Measurements from ENCODE around the gene GRHPR.
"Not testable (repeated sequence)": the region's sequence is repeated elsewhere in the genome, so short reads cannot be mapped to it uniquely, and the experiment has no call there.

The GRHPR gene

DNA sequence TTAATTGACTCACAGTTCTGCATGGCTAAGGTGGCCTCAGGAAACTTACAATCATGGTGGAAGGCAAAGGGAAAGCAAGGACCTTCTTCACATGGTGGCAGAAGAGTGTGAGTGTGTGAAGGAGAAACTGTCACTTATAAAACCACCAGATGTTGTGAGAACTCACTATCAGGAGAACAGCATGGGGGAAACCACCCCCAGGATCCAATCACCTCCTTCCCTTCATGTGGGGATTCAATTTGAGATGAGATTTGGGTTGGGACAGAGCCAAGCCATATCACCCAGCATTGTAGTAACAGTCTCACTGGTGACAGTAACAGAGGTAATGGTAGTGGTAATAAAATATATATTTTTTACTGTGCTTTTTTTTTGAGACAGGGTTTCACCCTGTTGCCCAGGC, 24.6 kb downstream of the GRHPR start:
- no peak for DNase-seq
- no peak for ATAC-seq

GRCh38 chr9:37449862-37450632, 27.6 kb downstream of the GRHPR start:
- DNase-seq (no peak), ATAC-seq (no peak)

DNA sequence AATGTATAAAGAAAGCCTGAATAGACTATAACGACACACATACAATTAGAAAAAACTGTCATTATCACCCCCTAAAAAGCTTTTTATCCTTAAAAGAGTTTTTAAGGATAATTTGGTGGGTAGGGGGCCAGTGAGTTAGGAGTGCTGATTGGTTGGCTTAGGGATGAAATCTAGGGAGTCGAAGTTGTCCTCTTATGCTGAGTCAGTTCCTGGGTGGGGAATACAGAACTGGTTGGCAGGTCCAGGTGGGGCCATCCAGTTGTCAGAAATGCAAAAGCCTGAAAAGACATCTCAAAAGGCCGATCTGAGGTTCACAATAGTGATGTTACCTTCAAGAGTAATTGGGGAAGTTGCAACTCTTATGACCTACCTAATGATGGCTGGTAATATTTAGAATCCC, 29.1 kb downstream of the GRHPR start:
- ATAC-seq, result no peak
- no peak for DNase-seq

DNA sequence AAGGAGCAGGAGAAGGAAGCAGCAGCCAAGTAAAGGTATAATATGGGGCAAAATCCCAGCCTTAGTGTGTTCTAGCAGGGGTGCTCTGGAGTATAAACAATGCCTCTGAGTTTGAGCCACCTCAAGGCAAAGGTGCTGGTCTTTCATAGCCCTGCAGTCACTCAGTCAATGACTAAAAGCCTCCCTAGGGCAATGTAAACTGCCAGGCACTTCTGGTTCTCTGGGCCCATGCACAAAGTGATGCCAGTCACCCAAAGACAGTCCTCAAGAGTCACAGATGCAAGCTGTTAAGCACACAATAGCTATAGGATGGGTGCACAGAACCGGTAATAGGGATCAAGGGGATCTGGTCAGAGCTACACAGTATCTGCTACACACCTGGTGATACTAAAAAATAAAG, 30.1 kb downstream of the GRHPR start:
- DNase-seq, result no peak
- ATAC-seq, result peak; percentile 20

DNA sequence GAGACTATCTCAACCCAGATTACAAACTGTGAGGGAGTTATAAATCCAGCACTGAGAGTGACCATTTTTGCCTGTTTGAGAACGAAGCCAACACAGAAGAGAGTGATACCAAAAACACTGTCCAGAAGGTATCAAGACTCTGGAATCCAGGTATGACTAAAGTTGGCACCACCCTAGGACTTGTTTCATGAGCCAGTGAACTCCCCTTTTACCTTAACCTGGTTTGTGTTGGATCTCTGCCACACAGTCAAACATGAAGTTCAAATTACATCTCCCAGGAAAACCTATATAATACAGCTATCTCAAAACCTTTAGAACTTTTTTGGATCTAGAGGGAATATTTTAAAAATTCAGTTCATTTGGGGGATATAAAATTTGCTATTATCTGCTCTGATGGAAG, 31.3 kb downstream of the GRHPR start:
- no peak for DNase-seq
- ATAC-seq, result no peak

DNA sequence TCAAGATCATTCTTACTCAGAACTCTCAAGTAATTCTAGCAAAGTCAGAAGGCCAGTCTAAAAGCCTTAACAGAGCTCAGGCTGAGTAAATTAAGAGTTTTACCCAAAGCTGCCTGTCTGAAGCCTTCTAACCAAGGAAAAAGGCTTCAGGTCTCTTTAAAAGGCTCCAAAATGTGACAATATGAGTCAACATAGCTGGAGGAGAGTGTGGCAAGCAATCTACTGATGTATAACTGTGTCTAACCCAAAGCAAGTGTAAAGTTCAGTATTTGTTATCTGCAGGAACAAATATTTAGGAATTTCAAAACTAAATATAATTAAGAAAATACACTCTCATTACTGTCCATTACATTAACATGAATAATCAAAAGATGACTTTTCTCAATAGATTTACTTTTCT, 31.7 kb downstream of the GRHPR start:
- no peak for DNase-seq
- ATAC-seq, result no peak

GRCh38 chr9:37455884-37456647, 33.6 kb downstream of the GRHPR start:
- ATAC-seq (no peak), DNase-seq (no peak)

- DNase-seq (no peak), ATAC-seq (no peak)
These were observed 34.3 kb downstream of the GRHPR start for GRCh38 chr9:37456817-37457216.

- ATAC-seq, result no peak
- DNase-seq, result no peak
These were observed 41.5 kb downstream of the GRHPR start for GRCh38 chr9:37464006-37464405.

GRCh38 chr9:37464426-37465248, 42.1 kb downstream of the GRHPR start:
- ATAC-seq (peak; percentile 63), DNase-seq (peak; percentile 73)

GRCh38 chr9:37465249-37466036, 42.9 kb downstream of the GRHPR start, which contains the start of gene ZBTB5:
ZBTB5 (minus strand) TSS chr9:37465450; CDS start chr9:37442551, 22,899 bp downstream.
- peak; percentile 99 for DNase-seq
- ATAC-seq, result peak; percentile 82

DNA sequence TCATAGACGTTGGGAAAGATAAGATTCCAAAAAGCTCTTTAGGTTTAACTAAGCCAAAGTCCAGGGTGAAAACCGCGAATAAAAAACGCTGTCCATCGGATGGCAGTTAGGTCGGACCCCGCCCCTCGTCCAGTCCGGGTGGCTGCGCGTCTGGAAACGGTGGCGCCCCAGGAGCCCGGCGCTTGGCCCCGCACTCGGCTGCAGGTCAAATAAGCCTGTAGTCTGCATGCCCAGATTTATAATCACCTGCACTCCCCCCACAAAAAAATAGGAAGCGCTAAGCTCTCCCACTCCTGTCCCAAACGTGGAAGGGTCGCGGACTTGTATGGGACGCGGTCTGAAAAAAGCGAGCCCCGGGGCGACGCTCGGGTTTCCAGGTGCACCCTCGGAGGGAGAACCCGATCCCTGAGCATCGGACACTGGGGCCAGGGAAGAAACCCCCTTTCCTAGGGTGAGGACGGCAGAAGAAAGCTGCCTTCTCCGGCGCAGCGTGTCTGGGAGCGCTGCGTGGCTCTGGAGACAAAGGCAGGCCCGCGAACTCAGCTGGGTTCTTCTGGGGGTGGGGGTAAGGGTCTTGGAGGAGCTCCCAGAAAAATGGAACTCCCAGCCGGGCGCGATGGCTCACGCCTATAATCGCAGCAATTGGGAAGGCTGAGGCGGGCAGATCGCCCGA, 43.7 kb downstream of the GRHPR start:
- peak; percentile 48 for DNase-seq
- ATAC-seq, result no peak

- not testable (repeated sequence) for ATAC-seq, DNase-seq
These were observed 45.0 kb downstream of the GRHPR start for GRCh38 chr9:37467530-37467929.

DNA sequence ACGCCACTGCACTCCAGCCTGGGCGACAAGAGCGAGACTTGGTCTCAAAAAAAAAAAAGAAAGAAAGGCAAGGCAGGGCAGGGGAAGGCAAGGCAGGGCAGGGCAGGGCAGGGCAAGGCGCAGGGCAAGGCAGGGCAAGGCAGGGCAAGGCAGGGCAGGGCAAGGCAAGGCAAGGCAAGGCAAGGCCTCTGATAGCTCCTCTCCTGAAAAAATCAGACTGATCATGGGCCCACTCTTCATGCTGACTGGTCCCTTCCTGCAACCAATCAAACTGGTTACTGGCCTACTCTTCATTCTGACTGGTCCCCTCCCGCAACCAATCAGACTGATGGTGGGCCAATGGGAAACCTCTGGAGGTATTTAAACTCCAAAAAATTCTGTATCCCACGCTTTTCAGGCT, 46.1 kb downstream of the GRHPR start:
- DNase-seq, result no peak
- no peak for ATAC-seq

DNA sequence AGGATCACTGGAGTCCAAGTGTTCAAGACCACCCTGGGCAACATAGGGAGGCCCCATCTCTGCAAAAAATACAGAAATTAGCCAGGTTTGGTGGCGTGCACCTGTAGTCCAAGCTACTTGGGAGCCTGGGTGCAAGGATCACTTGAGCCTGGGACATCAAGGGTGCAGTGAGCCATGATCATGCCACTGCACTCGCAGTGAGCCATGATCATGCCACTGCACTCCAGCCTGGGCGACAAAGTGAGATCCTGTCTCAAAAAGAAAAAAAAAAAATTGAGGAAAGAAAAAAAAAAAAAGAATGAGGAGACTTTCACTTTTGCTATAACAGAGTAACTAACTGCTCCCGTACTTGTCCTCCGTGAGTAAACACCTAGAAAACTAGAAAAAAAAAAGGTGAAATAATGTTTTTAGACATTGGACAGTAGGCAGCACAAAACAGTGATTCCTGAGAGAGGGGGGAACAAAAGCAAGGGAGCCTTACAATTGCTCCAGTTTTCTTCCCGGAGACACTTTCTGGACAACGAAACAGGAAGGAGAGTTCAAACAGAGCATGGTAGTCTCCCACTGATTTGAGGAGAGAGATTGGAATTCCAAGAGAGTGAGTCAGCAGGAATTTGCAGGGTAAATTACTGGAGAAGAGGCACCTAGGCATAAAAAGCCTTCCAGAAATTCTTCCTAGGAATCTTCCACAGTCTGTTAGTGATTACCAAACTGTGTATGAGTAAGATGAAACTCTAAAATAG, 49.6 kb downstream of the GRHPR start:
- DNase-seq (no peak), ATAC-seq (no peak)

GRCh38 chr9:37473982-37474381, 51.5 kb downstream of the GRHPR start:
- not testable (repeated sequence) for ATAC-seq, DNase-seq

DNA sequence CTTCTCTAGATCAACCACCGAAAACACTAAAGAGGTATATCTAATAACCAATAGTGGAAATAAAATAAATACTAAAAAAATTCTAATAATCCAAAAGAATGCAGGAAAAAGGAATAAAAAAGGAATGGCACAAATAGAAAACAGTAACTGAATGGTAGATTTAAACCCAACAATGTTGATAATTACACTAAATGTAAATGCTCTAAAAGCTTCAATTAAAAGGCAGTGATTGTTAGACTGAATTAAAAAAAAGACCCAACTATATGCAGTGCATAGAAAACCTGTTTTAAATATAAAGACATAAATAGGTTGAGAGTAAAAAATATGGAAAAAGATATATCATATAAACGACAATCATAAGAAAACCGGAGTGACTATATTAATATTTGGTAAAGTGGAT, 51.9 kb downstream of the GRHPR start:
- DNase-seq (no peak), ATAC-seq (no peak)

GRCh38 chr9:37476930-37477329, 54.4 kb downstream of the GRHPR start:
- DNase-seq, result no peak
- ATAC-seq, result no peak

DNA sequence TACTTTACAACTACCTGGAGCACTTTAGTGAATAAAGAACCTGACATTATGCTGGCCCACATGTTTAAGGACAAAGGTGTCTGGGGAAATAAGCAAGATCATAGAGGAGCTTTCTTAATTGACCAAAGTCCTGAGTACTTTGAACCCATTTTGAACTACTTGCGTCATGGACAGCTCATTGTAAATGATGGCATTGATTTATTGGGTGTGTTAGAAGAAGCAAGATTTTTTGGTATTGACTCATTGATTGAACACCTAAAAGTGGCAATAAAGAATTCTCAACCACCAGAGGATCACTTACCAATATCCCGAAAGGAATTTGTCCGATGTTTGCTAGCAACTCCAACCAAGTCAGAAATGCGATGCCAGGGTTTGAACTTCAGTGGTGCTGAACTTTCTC, 54.9 kb downstream of the GRHPR start:
- not testable (repeated sequence) for ATAC-seq, DNase-seq

DNA sequence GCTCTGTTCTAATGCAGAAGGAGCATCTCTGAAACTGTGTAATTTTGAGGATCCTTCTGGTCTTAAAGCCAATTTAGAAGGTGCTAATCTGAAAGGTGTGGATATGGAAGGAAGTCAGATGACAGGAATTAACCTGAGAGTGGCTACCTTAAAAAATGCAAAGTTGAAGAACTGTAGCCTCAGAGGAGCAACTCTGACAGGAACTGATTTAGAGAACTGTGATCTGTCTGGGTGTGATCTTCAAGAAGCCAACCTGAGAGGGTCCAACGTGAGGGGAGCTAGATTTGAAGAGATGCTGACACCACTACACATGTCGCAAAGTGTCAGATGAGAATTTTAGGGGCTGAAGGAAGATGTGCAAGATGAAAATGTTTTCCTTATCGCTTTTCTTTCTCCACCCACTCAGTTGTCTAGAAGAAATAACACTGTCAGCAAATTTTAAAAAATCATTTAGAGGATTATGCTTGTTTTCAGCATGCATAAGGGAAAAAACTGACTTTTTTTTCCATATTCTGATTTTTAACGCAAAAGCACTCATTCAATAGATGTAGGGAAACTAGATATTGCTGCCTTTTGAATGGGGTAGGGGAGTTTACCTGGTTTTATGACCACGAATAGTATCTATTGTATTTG, 55.6 kb downstream of the GRHPR start:
- DNase-seq, ATAC-seq: not testable (repeated sequence)
